ENCODE data around the gene NUP188.

NUP188 gene

DNA sequence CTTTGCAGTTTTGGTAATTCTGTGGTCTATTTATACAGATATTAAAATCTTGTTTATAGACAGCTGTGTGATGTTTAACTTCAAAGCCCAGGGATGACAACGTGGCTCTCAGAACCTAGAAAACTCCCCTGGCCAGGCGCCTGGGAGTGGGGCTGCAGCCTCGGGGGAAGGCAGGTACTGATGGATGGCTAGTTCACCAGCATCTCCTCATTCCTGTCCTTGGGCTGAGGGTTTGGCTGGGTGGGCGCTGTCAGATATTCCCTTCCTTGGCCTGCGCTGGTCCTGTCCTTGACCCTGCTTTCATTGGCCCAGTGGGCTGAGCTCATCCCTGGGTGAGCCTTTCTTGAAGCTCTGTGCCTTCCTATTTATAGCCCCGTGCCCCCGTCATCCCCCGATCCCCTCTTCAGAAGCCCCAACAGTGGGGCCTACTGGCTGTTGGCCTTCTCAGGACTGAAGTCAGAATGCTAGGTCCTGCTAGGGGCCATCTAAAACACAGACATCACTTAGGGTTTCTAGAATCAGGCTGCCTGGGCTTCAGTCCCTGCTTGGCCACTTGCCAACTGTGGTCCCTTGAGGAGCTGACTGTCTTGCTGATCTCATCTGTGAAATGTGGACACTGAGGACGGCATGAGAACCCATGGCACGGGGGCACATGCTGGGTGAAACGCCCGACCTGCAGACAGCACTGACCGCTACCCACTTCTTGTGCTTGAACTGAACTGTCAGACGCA, 59.7 kb downstream of the NUP188 start:
- no peak for DNase-seq (ENCODE audit: low spot score)

- peak; percentile 47 for DNase-seq (ENCODE audit: low spot score)
These were observed 60.4 kb downstream of the NUP188 start for GRCh38 chr9:129007766-129008468.

- DNase-seq (ENCODE audit: low spot score), result no peak
These were observed 61.0 kb downstream of the NUP188 start for GRCh38 chr9:129008469-129008965.

DNA sequence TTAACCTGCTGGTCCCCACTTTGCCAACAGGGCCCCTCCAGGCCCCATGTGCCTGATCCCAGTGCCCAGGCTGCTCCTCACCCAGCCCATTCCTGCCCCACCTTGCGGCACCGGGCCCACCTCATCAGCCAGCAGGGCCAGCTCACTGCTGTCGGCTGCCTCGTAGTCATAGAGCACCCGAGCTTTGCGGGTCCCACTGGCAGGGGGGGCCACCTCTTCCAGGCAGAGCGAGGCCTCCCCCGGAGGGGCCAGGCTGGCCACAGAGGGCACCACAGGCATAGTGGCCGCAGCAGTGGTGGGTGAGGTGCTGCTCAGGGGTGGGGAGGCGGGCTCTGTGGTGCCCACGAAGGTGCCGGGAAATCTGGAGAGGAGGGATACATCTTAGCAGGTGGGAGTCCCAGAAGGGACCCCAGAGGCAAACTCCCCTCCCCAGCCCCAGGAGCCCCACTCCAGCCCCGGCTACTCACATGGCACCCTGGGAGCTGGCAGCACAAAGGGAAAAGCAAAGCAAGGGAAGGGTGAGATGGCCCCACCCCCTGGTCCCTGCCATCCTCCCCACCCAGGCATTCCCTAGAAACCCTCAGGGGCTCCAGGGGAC, 61.6 kb downstream of the NUP188 start:
- no peak for DNase-seq (ENCODE audit: low spot score)

DNA sequence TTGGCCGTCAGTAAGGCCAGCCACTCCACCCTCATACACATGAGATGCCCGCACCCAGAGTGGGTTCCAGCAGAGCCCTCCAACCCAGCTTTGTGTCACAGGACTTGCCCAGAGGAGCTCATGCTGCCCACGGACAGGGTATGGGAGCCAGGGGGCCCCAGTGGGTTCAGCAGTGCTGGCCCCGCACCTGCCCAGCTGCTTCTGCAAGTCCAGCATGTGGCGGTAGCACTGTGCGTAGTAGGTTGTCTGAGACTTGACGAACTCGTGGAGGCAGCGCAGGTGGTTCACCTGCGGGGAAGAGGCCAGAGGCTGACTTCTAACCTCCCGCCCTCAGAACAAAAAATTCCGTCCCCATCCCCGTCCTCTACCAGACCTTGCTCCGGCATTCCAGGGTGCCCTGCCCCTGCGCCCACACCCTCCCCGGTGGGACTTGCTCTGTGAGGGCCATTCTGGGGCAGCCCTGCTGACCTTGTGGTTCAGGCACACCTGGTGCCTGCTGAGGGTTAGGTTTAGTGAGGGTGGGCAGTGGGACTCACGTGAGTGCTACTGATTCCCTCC, 62.2 kb downstream of the NUP188 start:
- DNase-seq (ENCODE audit: low spot score), result no peak

DNA sequence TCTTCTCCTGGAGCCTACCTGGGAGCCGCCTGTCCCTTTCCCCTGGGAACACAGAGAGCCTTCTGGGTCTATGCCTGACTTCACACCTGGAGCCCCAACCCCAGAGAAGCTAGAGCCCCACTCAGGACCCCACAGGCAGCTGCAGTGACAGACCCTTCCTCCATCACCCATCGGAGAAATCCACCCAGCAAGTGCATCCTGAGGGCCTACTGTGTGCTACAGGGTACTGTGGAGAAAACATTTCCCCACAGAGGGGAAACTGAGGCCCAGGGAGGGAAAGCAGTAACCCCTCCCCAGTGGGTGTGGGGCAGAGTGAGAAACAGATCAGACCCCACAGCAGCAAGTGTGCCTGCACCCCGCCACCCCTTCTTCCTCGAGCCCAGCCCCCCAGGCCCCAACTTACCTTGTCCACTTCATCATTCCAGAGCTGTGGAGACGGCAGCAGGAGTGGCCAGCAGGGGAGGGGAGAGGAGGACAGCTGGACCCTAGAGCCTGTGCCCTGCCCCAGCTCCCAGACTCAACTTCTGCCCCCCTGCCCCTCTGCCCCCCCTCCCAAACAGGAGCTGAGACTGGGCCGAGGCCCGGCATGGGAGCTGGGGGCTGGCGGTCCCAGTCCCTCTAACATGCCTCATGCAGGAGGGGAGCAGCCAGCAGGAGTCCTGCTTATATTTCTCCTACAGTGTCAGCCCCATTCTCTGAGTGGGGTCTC, 62.9 kb downstream of the NUP188 start:
- DNase-seq (ENCODE audit: low spot score), result no peak

- no peak for DNase-seq (ENCODE audit: low spot score)
These were observed 63.7 kb downstream of the NUP188 start for GRCh38 chr9:129011170-129011569.

- DNase-seq (ENCODE audit: low spot score), result no peak
These were observed 64.3 kb downstream of the NUP188 start for GRCh38 chr9:129011761-129012181.

GRCh38 chr9:129012343-129012742, 64.8 kb downstream of the NUP188 start:
- DNase-seq (ENCODE audit: low spot score), result no peak

DNA sequence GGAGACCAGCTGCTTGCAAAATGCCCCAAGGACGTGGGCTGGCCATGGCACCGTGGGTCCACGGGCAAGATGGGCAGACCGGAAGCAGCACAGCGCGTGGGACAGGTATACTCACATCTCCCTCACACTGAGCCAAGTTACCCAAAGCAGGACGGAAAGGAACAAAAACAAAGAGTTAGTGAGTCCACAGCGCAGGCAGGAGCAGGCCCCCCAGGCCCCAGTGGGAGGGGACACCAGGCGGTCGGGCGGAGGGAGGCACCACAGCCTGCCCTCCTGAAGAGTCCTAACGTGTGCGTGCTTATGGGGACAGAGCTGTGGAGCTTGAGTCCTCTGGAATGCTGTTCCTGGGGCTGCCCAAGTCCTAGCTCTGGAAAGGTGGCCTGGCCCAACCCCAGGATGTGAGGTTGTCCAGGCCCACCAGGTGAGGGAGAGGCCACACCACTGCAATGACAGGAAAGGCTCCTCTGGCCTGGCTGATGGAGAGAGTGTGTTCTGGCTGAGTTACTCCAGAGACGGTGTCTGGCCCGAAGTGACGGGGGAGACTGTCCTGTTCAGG, 65.5 kb downstream of the NUP188 start:
- no peak for DNase-seq (ENCODE audit: low spot score)

DNA sequence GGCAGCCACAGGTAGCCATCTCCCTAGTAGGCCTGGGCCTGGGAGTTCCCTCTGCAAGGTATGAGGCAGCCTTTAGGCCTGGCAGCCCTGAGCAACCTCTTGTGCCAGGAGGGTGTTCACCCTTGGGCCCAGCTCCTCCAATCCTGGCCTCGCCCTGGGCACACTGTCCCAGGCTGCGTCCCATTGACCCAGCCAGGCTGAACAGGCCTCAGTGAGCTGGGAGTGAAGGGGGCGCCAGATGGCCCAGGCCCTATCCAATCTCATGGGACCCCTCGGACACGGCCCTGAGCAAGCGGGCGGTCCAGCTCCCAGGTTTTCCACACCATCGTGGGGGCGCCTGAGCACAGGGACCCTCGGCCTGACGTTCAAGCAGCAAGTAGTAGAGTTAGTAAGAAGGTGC, 66.2 kb downstream of the NUP188 start:
- no peak for DNase-seq (ENCODE audit: low spot score)

DNA sequence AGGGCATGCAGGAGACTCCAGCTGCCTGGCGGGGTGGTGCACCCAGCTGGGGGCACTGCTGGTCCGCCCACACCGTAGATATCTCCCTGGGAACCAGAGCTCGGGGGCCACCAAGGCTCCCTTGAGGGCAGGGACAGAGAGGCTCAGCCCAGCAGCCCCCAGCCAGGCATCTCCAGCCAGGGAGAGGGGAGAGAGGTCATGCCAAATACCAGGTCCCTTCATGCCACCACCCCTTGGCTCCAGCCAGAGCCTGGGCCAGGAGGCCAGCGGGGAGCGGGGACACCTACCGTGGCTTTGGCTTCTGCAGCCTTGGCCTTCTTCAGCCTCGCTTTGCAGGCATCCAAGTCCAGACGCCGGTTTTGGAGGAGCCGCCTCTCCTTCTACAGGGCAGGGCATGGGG, 66.6 kb downstream of the NUP188 start:
- no peak for DNase-seq (ENCODE audit: low spot score)

GRCh38 chr9:129014608-129015007, 67.1 kb downstream of the NUP188 start:
- no peak for DNase-seq (ENCODE audit: low spot score)

- peak; percentile 76 for DNase-seq (ENCODE audit: low spot score)
These were observed 73.6 kb downstream of the NUP188 start for GRCh38 chr9:129021091-129021490.

- no peak for DNase-seq (ENCODE audit: low spot score)
These were observed 74.5 kb downstream of the NUP188 start for GRCh38 chr9:129022037-129022436.

GRCh38 chr9:129023036-129023907, 75.8 kb downstream of the NUP188 start:
- DNase-seq (ENCODE audit: low spot score), result no peak

GRCh38 chr9:129023908-129024233, 76.4 kb downstream of the NUP188 start:
- no peak for DNase-seq (ENCODE audit: low spot score)

DNA sequence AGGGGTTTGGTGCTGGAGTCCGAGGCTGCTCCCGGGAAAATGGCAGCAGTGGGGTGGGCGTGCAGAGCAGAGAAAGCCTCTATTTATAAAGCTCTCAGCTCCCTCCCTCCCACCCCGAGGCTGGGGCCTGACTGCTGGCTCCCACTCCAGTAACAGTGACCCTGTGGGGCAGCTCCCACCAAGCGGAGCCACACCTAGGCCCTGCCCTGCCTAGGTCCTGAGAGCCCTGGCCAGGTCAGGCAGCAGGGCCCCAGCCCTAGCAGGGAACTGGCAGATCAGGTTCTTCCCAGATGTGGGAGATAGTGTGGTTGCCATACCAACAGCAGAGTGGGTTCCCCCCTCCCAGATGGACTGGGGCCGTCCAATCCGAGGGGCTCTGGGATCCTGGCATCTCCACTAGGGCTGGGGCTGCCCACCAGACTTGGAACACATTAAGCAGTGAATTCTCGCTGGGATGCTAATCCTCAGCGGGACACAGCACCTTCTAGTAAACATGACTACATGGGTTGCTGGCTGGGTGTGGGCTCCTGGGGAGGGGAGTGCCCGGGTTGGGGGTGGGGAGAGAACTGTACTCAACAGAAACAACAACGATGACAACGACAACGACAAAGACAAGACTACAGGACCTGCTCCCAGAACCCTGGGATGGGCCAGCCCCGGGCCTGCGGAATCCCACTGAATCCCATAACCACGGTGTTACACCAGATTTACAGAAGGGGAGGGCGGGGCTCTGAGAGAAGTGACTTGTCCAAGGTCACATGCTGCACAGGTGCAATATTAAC, 79.1 kb downstream of the NUP188 start:
- peak; percentile 47 for DNase-seq (ENCODE audit: low spot score)

DNA sequence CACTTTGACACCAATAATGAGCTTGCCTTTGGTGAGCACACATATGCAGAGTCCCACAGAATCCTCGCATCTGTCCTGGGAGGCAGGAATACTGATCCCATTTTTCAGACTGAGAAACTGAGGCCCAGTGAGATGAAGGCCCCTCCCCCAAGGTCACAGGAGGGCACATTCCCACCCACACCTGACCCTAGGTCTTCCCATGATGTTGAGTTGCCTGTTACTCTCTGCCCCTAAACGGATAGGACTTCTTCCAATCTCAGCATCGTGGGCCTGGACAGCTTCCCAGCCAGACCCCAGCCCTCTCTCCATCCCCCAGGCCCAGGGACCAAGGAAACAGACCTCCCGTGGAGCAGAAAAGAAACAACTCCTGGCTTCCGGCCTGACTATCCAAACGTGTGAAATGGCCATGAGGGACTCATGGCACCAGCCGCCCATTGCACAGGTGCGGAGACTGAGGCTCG, 79.8 kb downstream of the NUP188 start:
- DNase-seq (ENCODE audit: low spot score), result no peak

GRCh38 chr9:129027685-129028191, 80.2 kb downstream of the NUP188 start:
- peak; percentile 66 for DNase-seq (ENCODE audit: low spot score)
